NT2/D1 (cell line): ENCODE results near the gene TRIM59.

ENCODE experiments used
- SUZ12 ChIP-seq: IDR thresholded peaks from 2 replicates; pipeline ENCODE4 v1.6.1; 2011; ENCODE audit not compliant: insufficient read length, insufficient read depth; ENCODE audit errors: extremely low read depth
- YY1 ChIP-seq: IDR thresholded peaks from 2 replicates; pipeline ENCODE4 v1.6.1; 2011; ENCODE audit not compliant: insufficient read length, insufficient read depth
- ZNF274 ChIP-seq: IDR thresholded peaks from 2 replicates; pipeline ENCODE4 v1.6.1; 2011; ENCODE audit warnings: mild to moderate bottlenecking, low read depth, low read length

DNA sequence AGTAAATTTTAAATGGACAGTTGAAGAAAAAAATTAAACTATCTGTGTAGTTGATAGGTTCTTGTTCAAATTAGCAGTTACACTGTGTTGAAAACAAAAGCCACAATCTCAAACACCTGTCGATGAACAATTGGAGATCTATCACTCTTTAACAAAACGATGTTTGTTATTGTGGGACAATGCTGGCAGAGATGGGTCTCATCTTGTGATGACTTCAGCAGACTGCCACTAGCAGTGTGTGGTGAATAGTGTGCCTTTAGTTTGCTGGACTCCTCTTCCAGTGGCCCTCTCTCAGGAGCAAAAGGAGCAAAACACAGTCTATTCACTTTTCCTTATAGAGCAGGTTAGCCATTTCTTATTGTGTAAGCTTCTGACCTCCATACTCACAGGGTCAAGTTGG lies 14.7 kb upstream of the TRIM59 start:
- TF ChIP-seq YY1 (no peak), ZNF274 (no peak), SUZ12 (no peak)
